GM11168 (cell line): ENCODE data around the gene NRN1L.

ENCODE experiments used
- in situ Hi-C: fragments of 300-500 bp; cut with MboI; formaldehyde crosslinking; loops from one replicate; pipeline ENCODE4 v1.12.0; 2022; ENCODE audit warnings: low sequenced_read_pairs; ENCODE audit not compliant: unreplicated experiment

The NRN1L gene

GRCh38 chr16:67881621-67882161, 3.0 kb upstream of the NRN1L start:
- in situ Hi-C loops: no loop called here

- in situ Hi-C loops: no loop called here
Observed at GRCh38 chr16:67882374-67883145, 2.1 kb upstream of the NRN1L start.

GRCh38 chr16:67883146-67883871, 1.4 kb upstream of the NRN1L start:
- in situ Hi-C loops: no loop called here

- in situ Hi-C loops: no loop called here
Observed at GRCh38 chr16:67883872-67884261, 818 bp upstream of the NRN1L start.

- in situ Hi-C loops: no loop called here
Observed at GRCh38 chr16:67885545-67885944, 860 bp downstream of the NRN1L start.

- in situ Hi-C loops: no loop called here
Observed at GRCh38 chr16:67885976-67886375, 1.3 kb downstream of the NRN1L start.

GRCh38 chr16:67886387-67886786, 1.7 kb downstream of the NRN1L start:
- in situ Hi-C loops: no loop called here

GRCh38 chr16:67888331-67888730, 3.6 kb downstream of the NRN1L start:
- in situ Hi-C loops: no loop called here

- in situ Hi-C loops: no loop called here
Observed at GRCh38 chr16:67892375-67892774, 7.7 kb downstream of the NRN1L start.

- in situ Hi-C loops: no loop called here
Observed at GRCh38 chr16:67892899-67893742, 8.4 kb downstream of the NRN1L start, which contains the start of gene PSKH1. Gene PSKH1 (plus strand): TSS chr16:67893254. CDS start chr16:67908750, 15,496 bp downstream.

- in situ Hi-C loops: no loop called here
Observed at GRCh38 chr16:67893743-67894399, 9.2 kb downstream of the NRN1L start.

GRCh38 chr16:67897231-67897630, 12.5 kb downstream of the NRN1L start:
- in situ Hi-C loops: no loop called here

GRCh38 chr16:67901734-67902133, 17.0 kb downstream of the NRN1L start:
- in situ Hi-C loops: no loop called here

- in situ Hi-C loops: no loop called here
Observed at GRCh38 chr16:67902831-67903230, 18.1 kb downstream of the NRN1L start.

GRCh38 chr16:67907397-67908180, 22.9 kb downstream of the NRN1L start:
- in situ Hi-C loops: no loop called here

GRCh38 chr16:67909056-67909742, 24.5 kb downstream of the NRN1L start:
- in situ Hi-C loops: no loop called here

GRCh38 chr16:67910158-67910557, 25.5 kb downstream of the NRN1L start:
- in situ Hi-C loops: no loop called here

- in situ Hi-C loops: no loop called here
Observed at GRCh38 chr16:67914758-67915495, 30.2 kb downstream of the NRN1L start.
